Large intestine (tissue), 3 donors: ENCODE results near the gene FKBP1A. TPM values are rescaled to one million over a fixed set of nuclear protein-coding genes. Genes with fewer than 3 reads are reported as not detected.
A peak's percentile ranks its signal among the peaks of the same experiment; 100 is the strongest.

ENCODE experiments used
- DNase-seq, 2 donors: peaks; one replicate each; pipeline versions ENCODE4 v3.0.0 to v3.0.0-alpha.2; 2013
- H3K27ac ChIP-seq: one replicate; pipeline ENCODE4 v1.5.1; 2013; ENCODE audit warnings: low read length
- H3K27me3 ChIP-seq: 2 replicates; pipeline ENCODE4 v1.6.1; 2013; ENCODE audit warnings: low read length; ENCODE audit not compliant: control insufficient read depth, insufficient read depth
- H3K36me3 ChIP-seq: 2 replicates; pipeline ENCODE4 v1.6.1; 2013; ENCODE audit warnings: low read length; ENCODE audit not compliant: control insufficient read depth, insufficient read depth
- H3K4me1 ChIP-seq: one replicate; pipeline ENCODE4 v1.6.1; 2013; ENCODE audit warnings: low read length; ENCODE audit not compliant: control insufficient read depth, insufficient read depth
- H3K4me3 ChIP-seq: one replicate; pipeline ENCODE4 v1.5.1; 2013; ENCODE audit warnings: low read length
- H3K9me3 ChIP-seq: one replicate; pipeline ENCODE4 v1.6.1; 2013; ENCODE audit warnings: mild to moderate bottlenecking, low read depth, low read length, moderate library complexity; ENCODE audit not compliant: control insufficient read depth
- WGBS: methylation state at CpG from one replicate; pipeline ENCODE4 v1.1.5; 2013; ENCODE audit warnings: low lambda C conversion rate; ENCODE audit not compliant: insufficient coverage; 5-methylcytosine and 5-hydroxymethylcytosine counted together
- polyA plus RNA-seq: library from polyadenylated mRNA; unstranded; fragments of 120-200 nt; gene quantifications from one replicate; pipeline ENCODE4 v1.2.1, GENCODE V29; 2013

Gene FKBP1A
- polyA plus RNA-seq, 1 donor, result 259 TPM

DNA sequence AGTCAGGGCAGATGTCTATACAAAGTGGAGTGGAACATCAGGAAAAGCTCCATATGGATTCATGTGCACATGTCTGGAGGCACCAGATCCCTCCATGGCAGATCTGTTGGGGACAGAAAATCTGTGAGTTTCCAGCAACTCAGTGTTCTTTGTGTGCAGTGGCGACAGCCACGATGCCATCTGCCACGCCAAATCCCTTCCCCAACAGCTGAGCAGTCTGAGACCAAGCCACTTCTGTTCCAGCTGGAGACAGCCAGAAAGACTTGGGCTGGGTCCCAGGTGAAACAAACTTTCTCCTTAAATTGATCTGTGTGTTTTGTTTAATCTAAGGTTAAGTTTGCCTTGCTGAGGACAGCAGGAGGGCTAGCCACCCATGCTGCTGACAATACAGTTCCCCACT, 22.9 kb downstream of the FKBP1A start:
- peaks cover 7% of the 10 kb centered on the region for H3K4me1 ChIP-seq
- peaks cover 54% of the 10 kb centered on the region for H3K36me3 ChIP-seq
- no peak for DNase-seq
- WGBS, result no CpG with 5 or more reads among the region's 3 CpGs
- no peaks in the 10 kb centered on the region for H3K27me3 ChIP-seq
- no peak overlapping the region for H3K27ac ChIP-seq
- no peaks in the 10 kb centered on the region for H3K9me3 ChIP-seq
- H3K4me3 ChIP-seq, result no peak overlapping the region

DNA sequence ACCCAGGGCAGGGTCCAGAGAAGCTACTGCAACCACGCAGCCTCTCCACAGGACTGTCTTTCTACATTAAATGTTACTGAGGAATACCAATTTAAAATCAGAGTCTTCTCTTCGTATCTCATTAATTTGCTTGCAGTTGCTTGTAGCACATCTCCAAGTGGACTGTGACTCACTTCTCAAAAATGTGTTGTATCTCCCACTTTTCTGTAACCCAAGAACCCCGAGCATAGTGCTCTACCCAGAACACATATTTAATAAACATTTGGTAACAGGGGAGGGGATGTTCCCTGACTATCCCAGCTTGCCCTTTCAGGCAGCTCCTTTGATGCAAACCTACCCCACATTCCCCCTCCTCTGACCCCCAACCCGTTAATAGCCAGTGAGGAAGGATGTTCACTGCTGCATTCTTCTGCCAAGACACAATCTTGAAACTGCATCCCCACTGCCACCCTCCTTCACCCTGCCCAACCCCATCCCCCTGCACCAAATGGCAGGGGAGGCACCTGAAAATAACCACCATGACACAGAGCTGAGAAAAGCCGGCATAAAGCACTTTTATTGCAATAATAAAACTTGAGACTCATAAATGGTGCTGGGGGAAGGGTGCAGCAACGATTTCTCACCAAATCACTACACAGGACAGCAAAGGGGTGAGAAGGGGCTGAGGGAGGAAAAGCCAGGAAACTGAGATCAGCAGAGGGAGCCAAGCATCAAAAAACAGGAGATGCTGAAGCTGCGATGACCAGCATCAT, 24.2 kb downstream of the FKBP1A start:
- Histone ChIP-seq H3K27ac (no peak overlapping the region), H3K36me3 (peaks cover 47% of the 10 kb centered on the region), H3K9me3 (no peaks in the 10 kb centered on the region), H3K27me3 (no peaks in the 10 kb centered on the region), H3K4me3 (no peak overlapping the region), H3K4me1 (peaks cover 7% of the 10 kb centered on the region)
- peak in 1 of 2 donors; percentile 33 for DNase-seq
- 60% methylated on average over 2 of the region's 7 CpGs for WGBS

DNA sequence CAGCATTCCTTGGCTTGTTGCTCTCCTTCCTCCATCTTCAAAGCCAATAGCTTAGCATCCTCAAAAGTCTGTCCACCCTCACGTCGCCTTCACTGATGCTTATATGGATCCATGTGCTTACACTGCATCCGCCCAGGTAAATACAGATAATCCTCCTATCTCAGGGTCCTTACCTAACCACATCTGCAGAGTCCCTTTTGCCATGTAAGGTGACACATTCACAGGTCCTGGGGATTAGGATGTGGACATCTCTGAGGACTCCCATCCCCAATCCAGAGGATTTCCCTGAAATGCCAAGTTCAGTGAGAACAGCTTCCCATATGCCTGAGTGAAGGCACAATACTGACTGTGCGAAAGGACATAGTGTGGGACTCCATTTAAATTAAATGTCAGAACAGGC, 25.4 kb downstream of the FKBP1A start:
- Histone ChIP-seq H3K4me1 (peaks cover 7% of the 10 kb centered on the region), H3K27ac (no peak overlapping the region), H3K4me3 (no peak overlapping the region), H3K9me3 (no peaks in the 10 kb centered on the region), H3K27me3 (no peaks in the 10 kb centered on the region), H3K36me3 (peaks cover 44% of the 10 kb centered on the region)
- WGBS, result no CpG with 5 or more reads among the region's 4 CpGs
- DNase-seq, result no peak

DNA sequence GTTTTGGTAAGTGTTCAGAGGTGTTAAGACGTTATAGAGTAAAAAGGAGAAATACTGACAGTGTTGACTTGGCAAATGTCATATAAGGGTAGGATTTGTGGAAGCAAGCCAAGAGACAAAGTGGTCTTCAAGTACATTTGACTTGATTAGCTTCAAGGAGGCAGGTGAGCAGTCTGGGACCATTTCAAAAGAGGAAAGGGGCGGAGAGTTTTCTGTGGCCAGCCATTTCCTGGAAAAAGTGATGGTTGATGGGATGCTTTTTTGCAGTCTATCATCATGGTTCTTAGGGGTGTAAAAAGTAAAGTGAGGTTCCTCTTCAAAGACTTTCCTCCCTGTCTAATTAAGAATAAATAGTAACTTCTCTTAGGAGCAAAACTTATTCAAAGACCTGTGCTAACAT, 28.7 kb downstream of the FKBP1A start:
- WGBS, result no CpG with 5 or more reads among the region's 2 CpGs
- Histone ChIP-seq H3K36me3 (peaks cover 27% of the 10 kb centered on the region), H3K9me3 (no peaks in the 10 kb centered on the region), H3K4me3 (no peak overlapping the region), H3K27me3 (no peaks in the 10 kb centered on the region), H3K27ac (no peak overlapping the region), H3K4me1 (peaks cover 7% of the 10 kb centered on the region)
- DNase-seq, result no peak

GRCh38 chr20:1363522-1363921, 29.3 kb downstream of the FKBP1A start:
- H3K36me3 ChIP-seq, result peaks cover 27% of the 10 kb centered on the region
- no peaks in the 10 kb centered on the region for H3K27me3 ChIP-seq
- peaks cover 2% of the 10 kb centered on the region for H3K4me1 ChIP-seq
- H3K27ac ChIP-seq, result no peak overlapping the region
- H3K9me3 ChIP-seq, result no peaks in the 10 kb centered on the region
- no peak for DNase-seq
- H3K4me3 ChIP-seq, result no peak overlapping the region
- WGBS, result no CpG with 5 or more reads among the region's 5 CpGs

GRCh38 chr20:1362484-1362883, 30.4 kb downstream of the FKBP1A start:
- no CpG with 5 or more reads among the region's 2 CpGs for WGBS
- Histone ChIP-seq H3K4me1 (no peaks in the 10 kb centered on the region), H3K4me3 (no peak overlapping the region), H3K9me3 (no peaks in the 10 kb centered on the region), H3K27me3 (no peaks in the 10 kb centered on the region), H3K27ac (no peak overlapping the region), H3K36me3 (peaks cover 27% of the 10 kb centered on the region)
- DNase-seq, result no peak

DNA sequence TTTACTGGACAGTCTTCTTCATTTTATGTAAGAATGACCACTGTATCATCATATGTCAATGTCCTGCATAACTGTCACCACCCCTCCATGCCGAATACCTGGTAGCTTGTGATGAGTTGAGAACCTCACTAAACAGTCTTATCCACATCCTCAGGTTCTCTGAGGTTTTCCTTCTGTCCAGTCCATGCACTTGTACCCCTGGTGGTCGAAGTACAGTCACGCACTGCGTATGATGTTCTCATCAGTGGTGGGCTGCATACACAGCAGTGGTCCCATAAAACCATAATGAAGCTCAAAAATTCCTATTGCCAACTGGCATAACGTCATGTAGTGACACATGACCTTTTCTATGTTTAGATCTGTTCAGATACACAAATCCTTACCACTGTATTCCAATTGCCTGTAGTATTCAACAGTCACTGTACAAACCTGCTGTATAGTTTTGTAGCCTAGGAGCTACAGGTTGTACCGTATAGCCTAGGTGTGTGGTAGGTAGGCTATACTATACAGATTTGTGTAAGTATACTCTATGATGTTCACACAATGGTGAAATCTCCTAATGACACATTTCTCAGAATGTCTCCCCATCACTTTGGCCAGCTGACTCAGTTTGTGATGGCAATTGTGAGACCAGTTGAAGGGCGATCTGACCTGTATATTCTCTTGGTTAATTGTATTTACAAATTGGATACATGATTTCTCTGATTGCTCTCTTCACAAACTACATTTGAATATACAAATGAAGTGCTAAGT, 32.6 kb downstream of the FKBP1A start:
- WGBS, result no CpG with 5 or more reads among the region's 7 CpGs
- Histone ChIP-seq H3K4me3 (no peak overlapping the region), H3K27ac (no peak overlapping the region), H3K4me1 (no peaks in the 10 kb centered on the region), H3K27me3 (no peaks in the 10 kb centered on the region), H3K36me3 (peaks cover 28% of the 10 kb centered on the region), H3K9me3 (peaks cover 4% of the 10 kb centered on the region)
- no peak for DNase-seq

DNA sequence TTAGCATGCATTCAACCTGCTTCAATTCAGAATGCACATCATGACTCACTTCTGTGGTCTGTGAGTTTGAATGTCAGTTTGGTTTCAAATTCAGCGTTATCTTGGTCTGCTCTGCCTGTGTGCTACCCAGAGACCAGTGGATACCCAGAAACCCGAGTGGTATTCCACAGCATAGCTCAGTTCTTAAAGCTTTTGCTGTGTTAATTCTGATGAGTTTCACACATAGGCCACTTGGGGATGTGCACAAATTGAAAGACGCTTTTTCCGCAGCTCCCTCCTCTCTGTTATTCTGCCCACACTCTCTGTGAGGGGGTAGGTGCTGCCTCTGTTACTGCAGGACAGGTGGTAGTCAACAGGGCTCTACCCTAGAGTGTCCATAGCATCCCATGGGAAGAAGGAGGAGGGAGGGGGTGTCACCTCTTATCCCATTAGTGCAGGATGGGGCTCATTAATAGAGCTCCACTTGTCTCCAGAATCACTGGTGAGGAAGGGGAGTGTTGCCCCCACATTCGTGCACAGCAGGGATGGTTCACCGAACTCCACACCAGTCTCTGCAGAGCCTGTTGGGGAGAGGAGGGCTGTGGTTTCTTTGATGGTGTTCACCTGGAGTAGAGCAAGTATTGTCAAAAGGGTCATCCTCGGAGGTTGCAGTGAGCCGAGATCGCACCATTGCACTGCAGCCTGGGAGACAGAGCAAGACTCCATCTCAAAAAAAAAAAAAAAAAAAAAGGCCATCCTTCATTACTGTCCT, 34.8 kb downstream of the FKBP1A start:
- no CpG with 5 or more reads among the region's 9 CpGs for WGBS
- H3K36me3 ChIP-seq, result peaks cover 39% of the 10 kb centered on the region

GRCh38 chr20:1353956-1354355, 38.9 kb downstream of the FKBP1A start:
- no peak overlapping the region for H3K27ac ChIP-seq
- no peaks in the 10 kb centered on the region for H3K27me3 ChIP-seq
- peaks cover 23% of the 10 kb centered on the region for H3K9me3 ChIP-seq
- H3K36me3 ChIP-seq, result peaks cover 29% of the 10 kb centered on the region
- no peaks in the 10 kb centered on the region for H3K4me1 ChIP-seq
- no peak for DNase-seq
- H3K4me3 ChIP-seq, result no peak overlapping the region

More for the DNA sequence above, 34.8 kb downstream of the FKBP1A start:
- no peaks in the 10 kb centered on the region for H3K27me3 ChIP-seq
- H3K4me3 ChIP-seq, result no peak overlapping the region
- peaks cover 14% of the 10 kb centered on the region for H3K9me3 ChIP-seq
- no peaks in the 10 kb centered on the region for H3K4me1 ChIP-seq
- no peak overlapping the region for H3K27ac ChIP-seq
- no peak for DNase-seq

- Histone ChIP-seq H3K27ac (no peak overlapping the region), H3K4me1 (no peaks in the 10 kb centered on the region), H3K27me3 (no peaks in the 10 kb centered on the region), H3K4me3 (no peak overlapping the region), H3K36me3 (no peaks in the 10 kb centered on the region), H3K9me3 (peaks cover 2% of the 10 kb centered on the region)
- no peak for DNase-seq
- 100% methylated on average over 2 of the region's 2 CpGs for WGBS
Measured at GRCh38 chr20:1346315-1346969, 46.4 kb downstream of the FKBP1A start.
